Endothelial cell of umbilical vein (primary cell): Measurements from ENCODE around the gene OAS2. TPM values are rescaled to one million over a fixed set of nuclear protein-coding genes. Genes with fewer than 3 reads are reported as not detected.

Experiments
- BruUV-seq: library from RNA; stranded (reverse); fragments of 400-500 nt; replicated peaks from 2 replicates; lab custom pipeline; 2021; lab: Mats Ljungman, UMichigan
- CTCF ChIA-PET: fragments of 300-600, 350-600 bp; sonication (Branson Sonifier 250); formaldehyde crosslinking; loops from one replicate; lab custom pipeline; 2021; ENCODE audit warnings: antibody characterized with exemption, inconsistent platforms; lab: Charles Lee
- POLR2A ChIA-PET: fragments of 300-600, 350-600 bp; sonication (Branson Sonifier 250); formaldehyde crosslinking; loops from one replicate; lab custom pipeline; 2021; ENCODE audit warnings: antibody characterized with exemption, inconsistent platforms; lab: Charles Lee
- DNase-seq: peaks from one replicate; pipeline ENCODE4 v3.0.0-alpha.2; 2011; ENCODE audit warnings: low read depth, low spot score
- FAIRE-seq: peaks from 2 replicates; lab custom pipeline; 2011; peaks lifted over from hg19 to GRCh38; lab: Jason Lieb, UNC
- H2AFZ ChIP-seq: 2 replicates; pipeline ENCODE4 v1.6.0; 2012; ENCODE audit warnings: low read depth, low read length, control low read depth, inconsistent platforms
- H3K27ac ChIP-seq: 2 replicates; pipeline ENCODE4 v1.5.1; 2011; ENCODE audit warnings: low read depth, mild to moderate bottlenecking, control low read depth, low read length, moderate library complexity; ENCODE audit not compliant: insufficient read depth
- H3K27me3 ChIP-seq, 2 experiments: 2 replicates each; pipeline versions ENCODE4 v1.6.0 to v1.6.1; 2011; ENCODE audit warnings: low read length in 2 of 2, mixed read lengths in 1 of 2; ENCODE audit not compliant: control insufficient read depth in 2 of 2, insufficient read depth in 2 of 2
- H3K36me3 ChIP-seq, 2 experiments: 2 replicates in 1 of 2; 3 replicates in 1 of 2; pipeline ENCODE4 v1.5.1; 2011; ENCODE audit warnings: low read length in 2 of 2, mild to moderate bottlenecking in 1 of 2, moderate library complexity in 1 of 2; ENCODE audit not compliant: control insufficient read depth in 2 of 2, insufficient read depth in 2 of 2; ENCODE audit errors: extremely low read depth in 1 of 2
- H3K4me1 ChIP-seq: 3 replicates; pipeline ENCODE4 v1.5.1; 2011; ENCODE audit warnings: mild to moderate bottlenecking, low read length; ENCODE audit not compliant: control insufficient read depth, insufficient read depth; ENCODE audit errors: extremely low read depth
- H3K4me2 ChIP-seq: 2 replicates; pipeline ENCODE4 v1.6.1; 2011; ENCODE audit warnings: low read length, control low read depth, mixed read lengths; ENCODE audit not compliant: insufficient read depth
- H3K4me3 ChIP-seq, 3 experiments: fragments of 200-600 bp in 1 of 3; sonication (generic), shearing (Covaris generic) in 1 of 3; replicated peaks in 1 of 3; 2 replicates each; pipeline ENCODE4 v1.5.1; 2011 to 2016; ENCODE audit warnings: control low read depth in 3 of 3, low read length in 3 of 3, mild to moderate bottlenecking in 2 of 3, inconsistent platforms in 1 of 3, low read depth in 1 of 3, moderate library complexity in 1 of 3; ENCODE audit not compliant: insufficient read depth in 1 of 3
- H3K79me2 ChIP-seq: 2 replicates; pipeline ENCODE4 v1.6.0; 2012; ENCODE audit warnings: low read length, inconsistent platforms; ENCODE audit not compliant: control insufficient read depth, insufficient read depth
- H3K9ac ChIP-seq: replicated peaks from 2 replicates; pipeline ENCODE3; 2011; ENCODE audit warnings: low read length, control low read depth; ENCODE audit not compliant: insufficient read depth; ENCODE audit errors: extremely low read depth
- H3K9me1 ChIP-seq: replicated peaks from 3 replicates; pipeline ENCODE4 v1.6.0; 2011; ENCODE audit warnings: mild to moderate bottlenecking, low read length; ENCODE audit not compliant: control insufficient read depth, insufficient read depth; ENCODE audit errors: extremely low read depth
- H3K9me3 ChIP-seq: replicated peaks from 2 replicates; pipeline ENCODE4 v1.5.1; 2012; ENCODE audit warnings: low read length, inconsistent platforms; ENCODE audit not compliant: control insufficient read depth, insufficient read depth
- H4K20me1 ChIP-seq: replicated peaks from 2 replicates; pipeline ENCODE3; 2011; ENCODE audit warnings: mild to moderate bottlenecking, low read length; ENCODE audit not compliant: control insufficient read depth, insufficient read depth; ENCODE audit errors: extremely low read depth
- EZH2 ChIP-seq: IDR thresholded peaks from 2 replicates; pipeline ENCODE4 v1.6.1; 2012; ENCODE audit warnings: borderline replicate concordance, low read depth, mild to moderate bottlenecking, moderate library complexity, low read length, inconsistent platforms; ENCODE audit not compliant: severe bottlenecking
- FOS ChIP-seq: IDR thresholded peaks from 2 replicates; pipeline ENCODE4 v1.6.1; 2011; ENCODE audit warnings: mild to moderate bottlenecking, low read length, moderate library complexity, borderline replicate concordance; ENCODE audit not compliant: insufficient read depth
- GATA2 ChIP-seq: IDR thresholded peaks from 2 replicates; pipeline ENCODE4 v1.7.0; 2011; ENCODE audit warnings: low read depth, mild to moderate bottlenecking, moderate library complexity, mixed read lengths, low read length; ENCODE audit not compliant: insufficient read length, insufficient read depth
- JUN ChIP-seq: IDR thresholded peaks from 2 replicates; pipeline ENCODE4 v1.6.1; 2011; ENCODE audit warnings: borderline replicate concordance, low read depth; ENCODE audit not compliant: insufficient read length, insufficient read depth
- MAX ChIP-seq: IDR thresholded peaks from 2 replicates; pipeline ENCODE4 v1.6.1; 2011; ENCODE audit not compliant: insufficient read depth, insufficient read length
- MYC ChIP-seq: IDR thresholded peaks from one replicate; pipeline ENCODE4 v1.6.1; 2011; ENCODE audit warnings: mild to moderate bottlenecking, low read depth, low read length
- POLR2A ChIP-seq: IDR thresholded peaks from 2 replicates; pipeline ENCODE4 v1.6.1; 2012; ENCODE audit warnings: low read depth, mild to moderate bottlenecking, control low read depth, low read length
- POLR2AphosphoS5 ChIP-seq: IDR thresholded peaks from 2 replicates; pipeline ENCODE4 v1.6.1; 2012; ENCODE audit warnings: low read depth, mild to moderate bottlenecking, control low read depth, low read length, moderate library complexity; ENCODE audit not compliant: insufficient read depth
- dilution Hi-C: fragments of 300-500 bp; cut with MboI; formaldehyde crosslinking; loops from one replicate; pipeline ENCODE4 v1.15.0; 2019; ENCODE audit warnings: low sequenced_read_pairs; ENCODE audit not compliant: extremely low pct_ligation_motif_present
- intact Hi-C: fragments of 100-400 bp; cut with micrococcal nuclease; formaldehyde crosslinking; loops from one replicate; pipeline ENCODE4 v1.10.0; 2022
- polyA plus RNA-seq, 4 experiments: library from polyadenylated mRNA; depleted of rRNA in 3 of 4; stranded (reverse) in 3 of 4; unstranded in 1 of 4; fragments of >200 nt; gene quantifications; 2 replicates each; pipeline versions ENCODE4 v1.2.1 to v1.2.3, GENCODE V29; 2011 to 2012; ENCODE audit warnings: missing spikeins in 1 of 4
- total RNA-seq: library from RNA; stranded (reverse); gene quantifications from 2 replicates; pipeline ENCODE4 v1.2.3, GENCODE V29; 2021
- TF ChIP-seq, protein P1 (sequence below), 2 donors: IDR thresholded peaks; 1 replicate in 1 of 2; 2 replicates in 1 of 2; pipeline ENCODE4 v1.5.1; 2011; ENCODE audit warnings: low read length in 2 of 2, mild to moderate bottlenecking in 2 of 2, moderate library complexity in 2 of 2, control low read depth in 1 of 2, inconsistent platforms in 1 of 2, low read depth in 1 of 2; ENCODE audit not compliant: insufficient read depth in 1 of 2; ENCODE audit errors: extremely low read depth in 1 of 2

OAS2 gene
- total and polyA plus RNA-seq, 2 donors (not counting 3 experiments of a cell fraction or from before 2014, with no cell fraction given), result 1.3 to 3.1 TPM

GRCh38 chr12:112942572-112942971, 35.7 kb upstream of the OAS2 start:
- dilution Hi-C loops (no loop called here), intact Hi-C loops (no loop called here)
- Histone ChIP-seq H3K4me1 (peaks cover 5% of the 10 kb centered on the region), H3K79me2 (no peaks in the 10 kb centered on the region), H3K4me2 (no peak overlapping the region), H3K9me1 (no peaks in the 10 kb centered on the region), H3K9ac (no peak overlapping the region), H3K27me3 (no peaks in the 10 kb centered on the region), H3K27ac (no peak overlapping the region), H4K20me1 (no peaks in the 10 kb centered on the region), H3K4me3 (no peak overlapping the region), H3K9me3 (no peaks in the 10 kb centered on the region), H2AFZ (no peak overlapping the region), H3K36me3 (no peaks in the 10 kb centered on the region)
- TF ChIP-seq FOS (no peak), POLR2AphosphoS5 (no peak), EZH2 (no peak), MYC (no peak), POLR2A (no peak), MAX (no peak), GATA2 (no peak), JUN (no peak)
- TF ChIP-seq, protein P1, sequence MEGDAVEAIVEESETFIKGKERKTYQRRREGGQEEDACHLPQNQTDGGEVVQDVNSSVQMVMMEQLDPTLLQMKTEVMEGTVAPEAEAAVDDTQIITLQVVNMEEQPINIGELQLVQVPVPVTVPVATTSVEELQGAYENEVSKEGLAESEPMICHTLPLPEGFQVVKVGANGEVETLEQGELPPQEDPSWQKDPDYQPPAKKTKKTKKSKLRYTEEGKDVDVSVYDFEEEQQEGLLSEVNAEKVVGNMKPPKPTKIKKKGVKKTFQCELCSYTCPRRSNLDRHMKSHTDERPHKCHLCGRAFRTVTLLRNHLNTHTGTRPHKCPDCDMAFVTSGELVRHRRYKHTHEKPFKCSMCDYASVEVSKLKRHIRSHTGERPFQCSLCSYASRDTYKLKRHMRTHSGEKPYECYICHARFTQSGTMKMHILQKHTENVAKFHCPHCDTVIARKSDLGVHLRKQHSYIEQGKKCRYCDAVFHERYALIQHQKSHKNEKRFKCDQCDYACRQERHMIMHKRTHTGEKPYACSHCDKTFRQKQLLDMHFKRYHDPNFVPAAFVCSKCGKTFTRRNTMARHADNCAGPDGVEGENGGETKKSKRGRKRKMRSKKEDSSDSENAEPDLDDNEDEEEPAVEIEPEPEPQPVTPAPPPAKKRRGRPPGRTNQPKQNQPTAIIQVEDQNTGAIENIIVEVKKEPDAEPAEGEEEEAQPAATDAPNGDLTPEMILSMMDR (IDR thresholded peaks at IDR 0.05; ENCODE audit: extremely low read depth in 1 of 2, insufficient read depth in 1 of 2, low read depth in 1 of 2, low read length in 2 of 2), result no peak
- no TSS peak for BruUV-seq
- ChIA-PET POLR2A (no interaction called here), CTCF (interaction anchor here (0.6 kb wide), 1 partner anchor 40 kb away, joined by 3 read pairs; no protein-coding TSS in a partner anchor)
- DNase-seq, result no peak
- no peak for FAIRE-seq
